Effector memory CD4-positive, alpha-beta T cell (primary cell): ENCODE results near the gene OTX1.
A peak's percentile ranks its signal among the peaks of the same experiment; 100 is the strongest.

Experiments used
- DNase-seq, 3 donors: peaks; one replicate each; pipeline ENCODE4 v3.0.0-alpha.2; 2020
- H3K27ac ChIP-seq: 2 replicates; pipeline ENCODE4 v1.7.0; 2013; ENCODE audit warnings: mild to moderate bottlenecking, low read length, moderate library complexity; ENCODE audit not compliant: insufficient read depth, poor library complexity, severe bottlenecking
- H3K27me3 ChIP-seq: replicated peaks from 2 replicates; pipeline ENCODE4 v1.7.0; 2013; ENCODE audit warnings: mild to moderate bottlenecking, low read length; ENCODE audit not compliant: insufficient read depth, control insufficient read depth, poor library complexity, severe bottlenecking
- H3K36me3 ChIP-seq: 2 replicates; pipeline ENCODE4 v1.7.0; 2013; ENCODE audit warnings: mild to moderate bottlenecking, low read length, moderate library complexity; ENCODE audit not compliant: control insufficient read depth, insufficient read depth
- H3K4me1 ChIP-seq: 2 replicates; pipeline ENCODE4 v1.7.0; 2013; ENCODE audit warnings: low read length, mild to moderate bottlenecking; ENCODE audit not compliant: control insufficient read depth, insufficient read depth, poor library complexity, severe bottlenecking
- H3K4me3 ChIP-seq: 2 replicates; pipeline ENCODE4 v1.7.0; 2013; ENCODE audit warnings: low read length, low read depth, mild to moderate bottlenecking; ENCODE audit not compliant: insufficient read depth, poor library complexity, severe bottlenecking
- H3K9me3 ChIP-seq: 2 replicates; pipeline ENCODE4 v1.7.0; 2013; ENCODE audit warnings: mild to moderate bottlenecking, low read length, moderate library complexity; ENCODE audit not compliant: control insufficient read depth

OTX1 gene

DNA sequence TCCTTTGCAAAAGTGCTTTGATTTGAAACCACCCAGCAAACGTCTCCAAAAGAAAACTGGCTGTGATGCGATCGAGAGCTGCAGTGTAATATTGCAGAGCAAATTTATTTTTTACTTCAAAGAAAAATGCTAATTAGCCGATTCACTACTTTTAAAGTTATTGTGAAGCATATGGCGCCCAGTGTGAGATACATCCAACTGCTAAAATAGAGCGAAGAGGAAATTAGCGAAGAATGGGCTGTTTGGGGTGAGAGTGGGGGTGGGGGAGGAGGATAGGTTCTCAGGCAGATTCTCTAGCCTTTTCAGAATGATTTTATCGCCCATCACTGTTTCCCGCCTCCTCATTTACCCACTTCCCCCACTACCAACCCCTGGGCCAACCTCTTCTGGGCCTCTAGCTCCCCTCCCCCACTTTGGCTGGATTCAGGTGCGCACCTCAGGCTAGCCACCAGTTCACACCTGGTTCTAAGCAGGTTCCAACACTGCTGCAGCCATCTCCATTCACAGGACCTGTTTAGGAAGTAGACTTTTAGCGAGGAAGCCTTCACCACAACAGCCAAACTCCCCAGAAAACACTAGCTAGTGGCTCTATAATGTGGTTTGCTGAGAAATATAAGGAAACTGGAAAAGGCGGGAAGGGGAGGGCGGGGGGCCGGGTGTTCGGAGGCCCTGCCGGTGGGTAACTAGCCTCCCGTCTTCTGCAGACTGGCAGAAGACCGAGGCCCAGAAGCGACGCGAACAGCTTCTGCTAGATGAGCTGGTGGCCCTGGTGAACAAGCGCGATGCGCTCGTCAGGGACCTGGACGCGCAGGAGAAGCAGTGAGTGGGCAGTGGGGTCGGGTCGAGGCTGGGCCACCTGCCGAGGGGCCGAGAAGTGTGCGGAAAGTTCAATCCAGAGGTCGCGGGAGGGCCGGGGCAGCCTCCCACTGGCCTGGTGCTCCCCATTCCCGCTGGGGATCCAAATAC lies 6.0 kb upstream of the OTX1 start:
- no peak overlapping the region for H3K4me3 ChIP-seq
- DNase-seq: no peak
- H3K27ac ChIP-seq: no peak overlapping the region
- peaks cover 29% of the 10 kb centered on the region for H3K4me1 ChIP-seq
- no peaks in the 10 kb centered on the region for H3K36me3 ChIP-seq
- peaks cover 39% of the 10 kb centered on the region for H3K27me3 ChIP-seq
- H3K9me3 ChIP-seq: no peaks in the 10 kb centered on the region

DNA sequence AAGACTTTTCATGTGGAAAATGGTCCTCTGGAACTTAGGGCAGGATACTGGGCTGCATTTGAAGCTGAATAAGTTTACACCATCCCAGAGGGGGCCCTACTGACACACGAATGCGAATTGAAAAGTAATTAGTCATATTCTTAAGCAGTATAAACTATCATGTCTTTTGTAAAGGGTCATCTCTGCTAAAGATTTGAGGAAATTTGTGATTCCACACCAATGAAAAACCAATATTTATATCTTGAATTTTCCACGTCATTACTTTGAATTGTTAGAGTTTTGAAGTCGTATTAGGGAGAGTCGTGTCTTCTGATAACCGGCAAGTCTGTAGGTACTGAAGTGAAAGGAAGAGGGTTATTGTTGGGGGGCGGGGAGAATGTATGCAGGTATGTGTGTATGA lies 4.1 kb upstream of the OTX1 start:
- no peak overlapping the region for H3K27ac ChIP-seq
- DNase-seq: no peak
- peaks cover 50% of the 10 kb centered on the region for H3K27me3 ChIP-seq
- no peak overlapping the region for H3K4me3 ChIP-seq
- H3K36me3 ChIP-seq: no peaks in the 10 kb centered on the region
- H3K4me1 ChIP-seq: peaks cover 42% of the 10 kb centered on the region
- H3K9me3 ChIP-seq: no peaks in the 10 kb centered on the region

DNA sequence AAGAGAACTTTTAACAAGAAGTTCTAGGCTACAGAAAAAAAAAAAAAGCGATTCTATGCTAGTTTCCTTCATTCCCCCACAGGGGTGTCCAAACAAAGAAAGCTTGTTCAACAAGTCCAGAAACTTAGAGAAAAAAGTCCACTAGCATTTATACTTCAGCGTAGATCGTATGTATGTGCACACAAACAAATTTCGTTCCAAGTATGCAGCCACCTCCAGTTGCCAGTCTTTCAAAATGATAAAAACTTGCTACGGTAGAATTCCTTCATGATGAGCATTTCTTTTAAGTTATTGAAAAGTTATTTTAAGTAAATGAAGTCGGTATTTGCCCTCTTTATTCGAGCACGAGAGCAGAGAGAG lies 3.7 kb upstream of the OTX1 start:
- Histone ChIP-seq H3K4me3 (no peak overlapping the region), H3K27me3 (peaks cover 54% of the 10 kb centered on the region), H3K4me1 (peaks cover 45% of the 10 kb centered on the region), H3K36me3 (no peaks in the 10 kb centered on the region), H3K9me3 (no peaks in the 10 kb centered on the region), H3K27ac (no peak overlapping the region)
- DNase-seq: no peak

DNA sequence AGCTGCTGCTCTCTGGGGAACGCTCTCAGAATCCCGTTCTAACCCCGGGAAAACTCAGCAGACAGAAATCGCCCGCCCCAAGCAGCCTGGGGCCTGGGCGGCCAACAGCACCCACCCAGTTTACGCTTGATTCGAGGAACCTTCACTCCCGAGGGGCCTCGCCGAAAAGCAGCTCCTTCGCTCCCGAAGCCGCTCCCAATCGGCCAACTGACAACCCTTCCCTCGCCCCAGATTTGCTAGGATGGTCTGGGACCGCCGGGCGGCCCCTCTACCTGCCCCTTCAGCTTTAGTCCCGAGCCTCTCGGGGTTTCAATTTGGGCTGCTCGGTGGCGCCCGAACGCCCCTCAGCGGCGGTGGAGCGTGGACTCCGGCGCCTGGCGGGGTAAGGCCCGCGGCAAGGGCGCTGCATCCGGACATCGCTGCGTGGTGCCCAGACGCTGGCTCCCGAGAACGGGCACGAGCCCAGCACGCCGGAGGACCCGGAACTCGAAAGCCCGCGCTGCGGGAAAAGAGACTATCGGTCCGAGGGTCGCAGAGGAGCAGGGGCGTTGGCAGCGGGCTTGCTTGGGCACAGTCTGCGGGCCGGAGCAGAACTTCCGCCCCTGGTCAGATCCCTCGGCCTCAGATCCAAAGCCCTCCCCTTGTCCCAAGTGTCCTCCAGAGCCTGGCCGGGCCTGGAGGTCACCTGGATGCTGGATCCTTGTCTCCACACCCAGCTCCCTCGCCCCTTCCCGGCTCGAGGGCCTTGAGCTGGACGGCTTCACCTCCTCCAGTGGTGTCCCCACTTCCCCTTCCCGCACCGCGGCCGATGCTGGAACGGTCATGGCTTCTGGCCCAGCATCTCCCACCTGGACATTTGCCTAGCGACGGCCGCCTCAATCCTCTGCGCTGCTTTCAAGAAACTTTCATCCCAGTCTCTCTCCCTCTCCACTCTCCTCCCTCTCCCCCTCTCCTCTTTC lies 3.0 kb upstream of the OTX1 start:
- peaks cover 61% of the 10 kb centered on the region for H3K27me3 ChIP-seq
- H3K4me1 ChIP-seq: peaks cover 45% of the 10 kb centered on the region
- no peaks in the 10 kb centered on the region for H3K36me3 ChIP-seq
- no peak overlapping the region for H3K27ac ChIP-seq
- H3K4me3 ChIP-seq: no peak overlapping the region
- DNase-seq: no peak
- no peaks in the 10 kb centered on the region for H3K9me3 ChIP-seq

DNA sequence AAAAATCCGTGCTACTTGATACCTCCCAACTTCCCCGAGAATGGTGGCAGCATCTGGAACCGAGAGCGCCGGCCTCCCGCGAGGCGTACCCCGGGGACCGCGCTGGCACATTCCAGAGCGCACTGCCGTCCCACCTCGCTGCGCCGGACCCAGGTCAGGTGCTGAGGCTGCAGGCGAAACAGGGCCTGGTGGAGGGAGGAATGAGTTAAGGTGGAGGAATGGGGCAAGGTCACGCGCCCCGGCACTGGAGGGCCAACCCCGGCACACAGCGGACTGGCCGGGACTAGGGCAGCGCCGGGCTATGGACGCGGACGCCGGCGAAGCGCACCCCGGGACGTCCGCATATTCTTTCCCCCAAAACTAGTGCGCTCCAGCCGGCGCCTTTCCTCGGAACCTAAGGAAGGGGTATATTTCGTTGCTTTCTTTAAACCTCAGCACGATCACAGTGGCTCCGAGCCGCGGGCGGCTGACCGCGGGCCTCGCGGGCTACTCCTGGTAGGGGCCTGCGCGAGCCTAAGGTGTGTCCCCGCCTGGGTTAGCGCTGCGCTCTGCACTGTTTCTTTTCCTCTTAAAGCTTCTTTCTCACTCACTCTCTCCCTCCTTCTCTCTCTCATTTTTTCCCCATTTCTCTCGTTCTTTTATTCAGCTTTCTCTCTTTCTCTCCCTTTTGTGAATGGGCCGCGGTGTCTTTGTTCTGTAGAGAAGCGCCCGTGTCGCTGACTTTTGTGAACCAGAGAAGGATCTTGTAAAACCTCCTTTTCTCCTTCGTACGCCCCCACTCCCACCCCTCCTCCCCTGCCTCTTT lies 2.1 kb upstream of the OTX1 start:
- Histone ChIP-seq H3K27ac (no peak overlapping the region), H3K4me3 (no peak overlapping the region), H3K27me3 (peaks cover 68% of the 10 kb centered on the region), H3K36me3 (no peaks in the 10 kb centered on the region), H3K9me3 (no peaks in the 10 kb centered on the region), H3K4me1 (peaks cover 45% of the 10 kb centered on the region)
- no peak for DNase-seq

DNA sequence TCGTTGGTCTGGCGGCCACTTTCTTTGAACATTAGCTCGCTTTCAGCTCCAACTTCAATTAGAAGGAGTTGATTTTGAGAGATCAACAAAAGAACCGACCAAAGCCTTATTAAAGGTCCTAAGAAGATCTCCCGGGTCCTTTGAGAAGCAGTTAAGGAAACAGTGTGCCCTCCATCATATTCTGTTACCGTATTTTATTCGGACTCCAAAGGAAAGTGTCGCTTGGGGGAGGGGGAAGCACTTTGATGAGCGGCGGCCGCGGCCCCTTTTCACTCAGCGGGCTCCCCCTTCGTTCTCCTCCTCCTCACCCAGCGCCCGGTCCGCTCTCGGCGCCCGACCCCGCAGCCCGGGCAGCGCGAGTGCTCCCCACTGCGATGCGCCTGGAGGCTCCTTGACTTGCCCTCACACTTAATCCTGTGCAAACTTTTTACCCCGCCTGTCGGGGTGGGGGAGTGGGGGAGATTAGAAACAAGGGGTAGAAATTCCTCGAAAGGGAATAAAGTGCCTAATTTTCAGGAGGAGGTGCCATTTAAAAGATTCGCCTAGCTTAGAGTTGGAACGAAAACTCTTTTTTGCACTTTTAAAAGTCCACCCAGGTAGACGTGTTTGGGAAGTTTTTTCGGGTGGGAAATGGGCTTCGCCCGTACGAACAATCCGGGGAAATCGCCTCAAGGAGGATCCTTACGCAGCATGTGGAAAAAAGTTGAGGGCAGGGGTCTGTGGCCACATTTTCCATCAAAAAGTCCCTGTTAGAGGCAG lies 1.2 kb upstream of the OTX1 start:
- no peak for DNase-seq
- H3K36me3 ChIP-seq: no peaks in the 10 kb centered on the region
- H3K27me3 ChIP-seq: peaks cover 75% of the 10 kb centered on the region
- H3K9me3 ChIP-seq: no peaks in the 10 kb centered on the region
- peak overlapping the region; percentile 52 for H3K4me3 ChIP-seq
- no peak overlapping the region for H3K27ac ChIP-seq
- peaks cover 53% of the 10 kb centered on the region for H3K4me1 ChIP-seq

DNA sequence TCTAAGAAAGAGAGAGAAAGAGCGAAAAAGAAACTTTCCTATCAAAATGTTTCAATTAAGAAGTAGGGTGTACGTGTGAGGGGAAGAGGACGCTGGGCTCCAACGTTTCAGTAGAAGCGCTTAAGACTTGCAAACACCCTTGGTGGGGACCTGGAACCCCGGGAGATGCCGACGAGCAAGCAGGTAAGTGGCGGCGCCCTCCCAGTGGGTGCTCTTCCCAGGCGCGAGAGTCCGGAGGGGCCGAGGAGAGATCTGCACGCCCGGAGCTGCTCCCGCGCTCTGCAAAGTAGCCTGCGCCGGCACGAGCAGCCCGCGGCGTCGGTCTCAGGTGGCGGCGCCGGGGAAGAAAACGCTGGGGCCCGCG lies 678 bp upstream of the OTX1 start:
- Histone ChIP-seq H3K4me3 (peak overlapping the region; percentile 52), H3K27me3 (peaks cover 81% of the 10 kb centered on the region), H3K36me3 (no peaks in the 10 kb centered on the region), H3K9me3 (no peaks in the 10 kb centered on the region), H3K27ac (no peak overlapping the region), H3K4me1 (peaks cover 56% of the 10 kb centered on the region)
- DNase-seq: no peak

DNA sequence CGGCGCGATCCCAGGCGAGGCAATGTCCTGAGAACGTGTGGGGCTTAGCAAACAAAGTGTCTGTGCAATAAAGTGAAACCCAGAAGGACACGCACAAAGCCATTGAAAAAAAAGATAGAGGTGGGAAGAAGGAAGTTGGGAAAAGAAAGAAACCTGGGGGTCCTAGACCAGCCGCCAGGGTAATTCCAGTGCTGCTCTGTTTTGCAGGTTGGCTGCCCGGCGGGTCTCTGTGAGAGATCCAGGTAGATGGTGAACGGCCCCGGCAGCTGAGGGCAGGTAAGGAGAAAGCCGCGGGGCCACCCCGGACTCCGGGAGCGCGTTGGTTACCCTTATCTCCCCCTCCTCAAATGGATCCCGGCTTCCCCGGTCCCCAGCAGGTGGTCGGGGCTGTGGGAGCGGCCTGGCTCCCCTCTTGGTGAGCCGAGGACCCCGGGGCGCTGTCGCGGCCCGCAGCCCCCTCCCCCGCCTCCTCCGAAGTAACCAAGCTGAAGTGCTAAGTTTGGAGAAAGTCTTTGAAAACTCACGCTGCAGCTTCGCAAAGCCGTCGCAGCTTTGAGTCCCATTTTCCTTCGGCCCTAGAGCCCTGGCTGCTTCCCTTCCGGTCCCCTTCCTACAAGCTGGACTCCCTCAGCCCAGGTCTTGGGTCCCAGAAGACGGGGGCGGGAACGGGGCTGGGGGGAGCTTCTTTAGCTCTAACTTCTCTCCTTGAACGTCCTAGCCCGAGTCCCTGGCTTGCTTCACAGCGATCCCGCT lies 588 bp downstream of the OTX1 start:
- H3K36me3 ChIP-seq: no peaks in the 10 kb centered on the region
- H3K9me3 ChIP-seq: no peaks in the 10 kb centered on the region
- H3K4me1 ChIP-seq: peaks cover 68% of the 10 kb centered on the region
- no peak overlapping the region for H3K27ac ChIP-seq
- peak overlapping the region; percentile 57 for H3K4me3 ChIP-seq
- DNase-seq: no peak
- H3K27me3 ChIP-seq: peaks cover 84% of the 10 kb centered on the region
